Parathyroid adenoma (tissue), 2 donors: ENCODE measurements around the gene RAB3IL1.

ENCODE experiments used
- H2AFZ ChIP-seq: fragments of 300-600 bp; sonication (generic); one replicate; pipeline ENCODE4 v1.7.0; 2017; ENCODE audit warnings: antibody characterized with exemption, mild to moderate bottlenecking
- H3K27ac ChIP-seq: fragments of 300-600 bp; sonication (generic); one replicate; pipeline ENCODE4 v1.7.0; 2017
- H3K27me3 ChIP-seq: fragments of 300-600 bp; sonication (generic); one replicate; pipeline ENCODE4 v1.7.0; 2017; ENCODE audit warnings: low read length; ENCODE audit not compliant: control insufficient read depth, insufficient read depth
- H3K36me3 ChIP-seq: fragments of 300-600 bp; sonication (generic); one replicate; pipeline ENCODE4 v1.7.0; 2017; ENCODE audit warnings: low read length; ENCODE audit not compliant: control insufficient read depth, insufficient read depth
- H3K4me1 ChIP-seq: fragments of 300-600 bp; sonication (generic); one replicate; pipeline ENCODE4 v1.7.0; 2017; ENCODE audit warnings: control low read depth
- H3K4me2 ChIP-seq: fragments of 300-600 bp; sonication (generic); one replicate; pipeline ENCODE4 v1.7.0; 2017; ENCODE audit warnings: low read length
- H3K4me3 ChIP-seq: fragments of 300-600 bp; sonication (generic); one replicate; pipeline ENCODE4 v1.7.0; 2017; ENCODE audit warnings: low read depth, low read length
- H3K79me2 ChIP-seq: fragments of 300-600 bp; sonication (generic); one replicate; pipeline ENCODE4 v1.7.0; 2017; ENCODE audit warnings: control low read depth
- H3K9ac ChIP-seq: fragments of 300-600 bp; sonication (generic); one replicate; pipeline ENCODE4 v1.7.0; 2017; ENCODE audit warnings: mild to moderate bottlenecking
- H3K9me3 ChIP-seq: fragments of 300-600 bp; sonication (generic); one replicate; pipeline ENCODE4 v1.7.0; 2017; ENCODE audit warnings: low read length; ENCODE audit not compliant: control insufficient read depth
- TF ChIP-seq, protein P1 (sequence below): fragments of 300-600 bp; sonication (generic); IDR thresholded peaks from one replicate; pipeline ENCODE4 v1.7.0; 2017; ENCODE audit warnings: antibody characterized with exemption, mild to moderate bottlenecking
- donor health status: primary hyperparathyroidism.

The RAB3IL1 gene

DNA sequence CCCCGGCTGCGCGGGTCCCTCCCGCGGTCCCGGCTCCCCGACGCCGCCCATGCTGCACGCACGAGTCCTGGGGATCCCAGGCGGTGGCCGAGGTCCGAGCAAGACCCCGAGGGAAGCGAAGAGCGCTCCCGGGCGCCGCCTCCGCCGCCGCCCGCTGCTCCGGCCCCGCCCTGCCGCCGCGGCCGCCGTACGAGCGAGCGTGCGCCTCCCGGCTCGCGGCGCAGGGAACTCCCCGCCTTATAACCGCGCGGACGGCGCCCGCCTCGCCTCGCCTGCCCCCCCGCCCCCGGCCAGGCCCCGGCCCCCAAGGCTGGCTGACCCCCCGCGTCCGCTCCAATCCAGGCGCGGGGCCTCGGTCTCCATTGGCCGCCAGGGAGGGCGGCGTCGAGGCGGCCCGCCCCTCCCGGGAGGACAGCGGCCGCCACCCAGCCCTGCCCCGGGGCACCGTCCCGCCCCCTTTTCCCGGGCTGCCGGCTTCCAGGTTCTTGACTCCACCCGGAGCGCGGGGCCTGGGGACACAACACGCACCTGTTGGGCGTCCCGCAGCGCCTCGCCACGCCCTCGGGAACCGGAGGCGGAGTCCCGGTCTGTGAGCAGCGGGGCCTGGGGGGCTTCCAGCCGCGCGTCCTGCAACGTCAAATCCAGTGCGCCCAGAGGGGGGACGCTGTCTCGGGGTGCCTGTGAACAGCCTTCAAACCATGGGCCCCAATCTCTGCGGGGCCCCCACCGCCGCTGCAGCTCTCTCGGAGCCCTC is 25.9 kb downstream of the RAB3IL1 start, which contains the start of gene FADS3:
FADS3 (minus strand) TSS at position 215 of the 754 bp plus-strand sequence; CDS start at position 51, 164 bp downstream.
- Histone ChIP-seq H3K9ac (no peak within 1 kb of the TSS), H3K4me1 (no peaks in the 10 kb centered on the region), H3K79me2 (no peaks in the 10 kb centered on the region), H3K4me2 (peak within 1 kb of the TSS; percentile 80), H3K27ac (no peak within 1 kb of the TSS), H3K4me3 (peak within 1 kb of the TSS; percentile 57), H3K27me3 (no peaks in the 10 kb centered on the region), H3K36me3 (no peaks in the 10 kb centered on the region), H2AFZ (peak within 1 kb of the TSS; percentile 77), H3K9me3 (no peaks in the 10 kb centered on the region)
- TF ChIP-seq, protein P1, sequence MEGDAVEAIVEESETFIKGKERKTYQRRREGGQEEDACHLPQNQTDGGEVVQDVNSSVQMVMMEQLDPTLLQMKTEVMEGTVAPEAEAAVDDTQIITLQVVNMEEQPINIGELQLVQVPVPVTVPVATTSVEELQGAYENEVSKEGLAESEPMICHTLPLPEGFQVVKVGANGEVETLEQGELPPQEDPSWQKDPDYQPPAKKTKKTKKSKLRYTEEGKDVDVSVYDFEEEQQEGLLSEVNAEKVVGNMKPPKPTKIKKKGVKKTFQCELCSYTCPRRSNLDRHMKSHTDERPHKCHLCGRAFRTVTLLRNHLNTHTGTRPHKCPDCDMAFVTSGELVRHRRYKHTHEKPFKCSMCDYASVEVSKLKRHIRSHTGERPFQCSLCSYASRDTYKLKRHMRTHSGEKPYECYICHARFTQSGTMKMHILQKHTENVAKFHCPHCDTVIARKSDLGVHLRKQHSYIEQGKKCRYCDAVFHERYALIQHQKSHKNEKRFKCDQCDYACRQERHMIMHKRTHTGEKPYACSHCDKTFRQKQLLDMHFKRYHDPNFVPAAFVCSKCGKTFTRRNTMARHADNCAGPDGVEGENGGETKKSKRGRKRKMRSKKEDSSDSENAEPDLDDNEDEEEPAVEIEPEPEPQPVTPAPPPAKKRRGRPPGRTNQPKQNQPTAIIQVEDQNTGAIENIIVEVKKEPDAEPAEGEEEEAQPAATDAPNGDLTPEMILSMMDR, result no peak

- H3K79me2 ChIP-seq, result no peaks in the 10 kb centered on the region
- TF ChIP-seq, protein P1, result peak; percentile 19
- H3K27me3 ChIP-seq, result no peaks in the 10 kb centered on the region
- H3K4me2 ChIP-seq, result peak overlapping the region; percentile 80
- peak overlapping the region; percentile 77 for H2AFZ ChIP-seq
- peak overlapping the region; percentile 57 for H3K4me3 ChIP-seq
- no peak overlapping the region for H3K27ac ChIP-seq
- no peaks in the 10 kb centered on the region for H3K36me3 ChIP-seq
- H3K4me1 ChIP-seq, result no peaks in the 10 kb centered on the region
- H3K9ac ChIP-seq, result no peak overlapping the region
- H3K9me3 ChIP-seq, result no peaks in the 10 kb centered on the region
Measured at GRCh38 chr11:61890529-61891330, 26.6 kb downstream of the RAB3IL1 start.

DNA sequence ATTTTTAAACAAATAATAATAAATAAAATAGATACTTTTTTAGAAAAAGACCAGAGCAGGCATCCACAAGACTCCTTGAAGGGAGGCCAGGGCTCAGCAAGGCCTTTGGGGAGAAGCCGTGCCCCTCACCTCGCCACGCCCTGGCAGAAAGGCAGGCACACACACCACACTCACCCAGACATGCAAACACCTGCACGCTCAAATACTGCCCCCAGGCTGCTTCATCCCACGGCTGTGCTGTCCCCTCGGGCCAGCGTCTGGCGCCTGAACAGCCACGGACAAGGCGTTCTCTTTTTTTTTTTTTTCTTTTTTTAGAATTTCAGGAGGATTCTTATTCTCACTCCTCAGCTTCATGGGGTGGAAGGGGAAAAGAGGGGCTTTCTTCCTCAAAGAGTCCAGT is 27.5 kb downstream of the RAB3IL1 start:
- Histone ChIP-seq H3K27ac (no peak overlapping the region), H3K36me3 (no peaks in the 10 kb centered on the region)
- TF ChIP-seq, protein P1, result no peak

DNA sequence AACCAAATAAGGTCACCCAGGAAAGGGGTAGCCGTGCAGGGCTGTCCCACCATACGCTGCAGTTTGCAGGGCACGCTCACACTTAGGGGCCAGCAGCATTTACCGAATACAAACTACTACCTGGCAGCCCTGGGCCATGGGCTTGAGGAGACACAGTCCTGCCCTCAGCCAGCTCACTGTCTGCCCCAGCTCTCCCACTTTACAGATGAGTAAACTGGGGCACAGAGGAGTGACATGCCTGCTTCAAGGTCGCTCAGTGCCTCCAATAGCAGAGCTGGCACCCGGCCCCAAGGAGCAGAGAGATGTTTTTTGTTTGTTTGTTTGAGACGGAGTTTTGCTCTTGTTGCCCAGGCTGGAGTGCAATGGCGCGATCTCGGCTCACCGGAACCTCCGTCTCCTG is 28.8 kb downstream of the RAB3IL1 start:
- no peaks in the 10 kb centered on the region for H3K79me2 ChIP-seq
- no peak overlapping the region for H3K9ac ChIP-seq
- H3K4me3 ChIP-seq, result no peak overlapping the region
- no peaks in the 10 kb centered on the region for H3K4me1 ChIP-seq
- H3K27ac ChIP-seq, result no peak overlapping the region
- no peaks in the 10 kb centered on the region for H3K9me3 ChIP-seq
- no peak overlapping the region for H3K4me2 ChIP-seq
- H3K36me3 ChIP-seq, result no peaks in the 10 kb centered on the region
- no peak overlapping the region for H2AFZ ChIP-seq
- no peaks in the 10 kb centered on the region for H3K27me3 ChIP-seq
- TF ChIP-seq, protein P1, result no peak

More for the DNA sequence above, 27.5 kb downstream of the RAB3IL1 start:
- Histone ChIP-seq H2AFZ (no peak overlapping the region), H3K9me3 (no peaks in the 10 kb centered on the region), H3K4me2 (no peak overlapping the region), H3K9ac (no peak overlapping the region), H3K4me3 (no peak overlapping the region), H3K27me3 (no peaks in the 10 kb centered on the region), H3K79me2 (no peaks in the 10 kb centered on the region), H3K4me1 (no peaks in the 10 kb centered on the region)
